Measurements from ENCODE around the gene ZNF570. TPM values are rescaled to one million over a fixed set of nuclear protein-coding genes. Genes with fewer than 3 reads are reported as not detected.
A peak's percentile ranks its signal among the peaks of the same experiment; 100 is the strongest.

ZNF570 gene
- total and polyA plus RNA-seq, 2 of the 13 experiments (the other 11 are each of a cell fraction or from before 2014, with no cell fraction given), result 1.0 to 4.4 TPM

DNA sequence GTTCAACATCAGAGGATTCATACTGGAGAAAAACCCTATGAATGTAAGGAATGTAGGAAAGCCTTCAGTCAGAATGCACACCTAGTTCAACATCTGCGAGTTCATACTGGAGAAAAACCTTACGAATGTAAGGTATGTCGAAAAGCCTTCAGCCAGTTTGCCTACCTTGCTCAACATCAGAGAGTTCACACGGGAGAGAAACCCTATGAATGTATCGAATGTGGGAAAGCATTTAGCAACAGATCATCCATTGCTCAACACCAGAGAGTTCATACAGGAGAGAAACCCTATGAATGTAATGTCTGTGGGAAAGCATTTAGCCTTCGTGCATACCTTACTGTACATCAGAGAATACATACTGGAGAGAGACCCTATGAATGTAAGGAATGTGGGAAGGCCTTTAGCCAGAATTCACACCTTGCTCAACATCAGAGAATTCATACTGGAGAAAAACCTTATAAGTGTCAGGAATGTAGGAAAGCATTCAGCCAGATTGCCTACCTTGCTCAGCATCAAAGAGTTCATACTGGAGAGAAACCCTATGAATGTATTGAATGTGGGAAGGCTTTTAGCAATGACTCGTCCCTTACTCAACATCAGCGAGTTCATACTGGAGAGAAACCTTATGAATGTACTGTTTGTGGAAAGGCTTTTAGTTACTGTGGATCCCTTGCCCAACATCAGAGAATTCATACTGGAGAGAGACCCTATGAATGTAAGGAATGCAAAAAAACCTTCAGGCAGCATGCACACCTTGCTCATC, 15.4 kb downstream of the ZNF570 start:
- intact Hi-C loops (cut with micrococcal nuclease; ENCODE audit: unreplicated experiment) (no loop called here), in situ Hi-C loops (cut with HindIII; ENCODE audit: extremely low pct_ligation_motif_present, low pct_unique_long_range_greater_than_20kb) (no loop called here)
- Histone ChIP-seq H3K4me1 (ENCODE audit: insufficient read depth, low read length) (no peaks in the 10 kb centered on the region), H3K36me3 (replicated peaks in 1 of 2; ENCODE audit: control insufficient read depth in 1 of 2, insufficient read depth in 2 of 2, low read length in 2 of 2) (peaks cover 0 to 2% of the 10 kb centered on the region in 2 experiments; a peak in 2 of 5 replicates), H3K9ac (ENCODE audit: insufficient read depth, low read depth, low read length) (no peak overlapping the region), H2AFZ (ENCODE audit: low read length) (no peak overlapping the region), H3K4me3 (replicated peaks in 1 of 3; ENCODE audit: insufficient read depth in 1 of 3, low read depth in 2 of 3, low read length in 3 of 3) (no peak overlapping the region), H3K27me3 (ENCODE audit: control insufficient read depth in 1 of 2, insufficient read depth in 2 of 2, low read length in 2 of 2) (no peaks in the 10 kb centered on the region), H4K20me1 (ENCODE audit: insufficient read depth, low read length) (no peaks in the 10 kb centered on the region), H3K9me3 (ENCODE audit: low read length) (peaks cover 92% of the 10 kb centered on the region), H3K4me2 (ENCODE audit: low read depth, low read length) (no peak overlapping the region), H3K27ac (ENCODE audit: extremely low read length, insufficient read depth, low read length) (no peak overlapping the region), H3K79me2 (ENCODE audit: insufficient read depth, low read length) (no peaks in the 10 kb centered on the region)
- no peak for DNase-seq (ENCODE audit: low spot score)
- POLR2A ChIA-PET, result no interaction called here
- no peak for ATAC-seq
- 93% methylated on average over 8 of the region's 8 CpGs for WGBS (ENCODE audit: low lambda C conversion rate)
- TF ChIP-seq ZNF274 (CRISPR knock-in tag; IDR thresholded peaks at IDR 0.05) (peak; percentile 99), MYPOP (CRISPR knock-in tag; IDR thresholded peaks at IDR 0.05) (no peak)
- FAIRE-seq, result no peak
- BruUV-seq (replicated peaks), result no TSS peak
- CTCF ChIA-PET (ENCODE audit: low intra/inter-chr PET ratio, low total read pairs), result no interaction called here

- H2AFZ ChIP-seq (ENCODE audit: low read length), result no peak overlapping the region
- H3K4me1 ChIP-seq (ENCODE audit: insufficient read depth, low read length), result no peaks in the 10 kb centered on the region
- H3K36me3 ChIP-seq (replicated peaks in 1 of 2; ENCODE audit: control insufficient read depth in 1 of 2, insufficient read depth in 2 of 2, low read length in 2 of 2), result no peaks in the 10 kb centered on the region
- WGBS (ENCODE audit: low lambda C conversion rate), result 11% methylated on average over 3 of the region's 3 CpGs
- no peak overlapping the region for H3K4me2 ChIP-seq (ENCODE audit: low read depth, low read length)
- H4K20me1 ChIP-seq (ENCODE audit: insufficient read depth, low read length), result no peaks in the 10 kb centered on the region
- DNase-seq (ENCODE audit: low spot score), result no peak
- ChIA-PET CTCF (ENCODE audit: low intra/inter-chr PET ratio, low total read pairs) (no interaction called here), POLR2A (no interaction called here)
- no peaks in the 10 kb centered on the region for H3K79me2 ChIP-seq (ENCODE audit: insufficient read depth, low read length)
- in situ Hi-C loops (cut with HindIII; ENCODE audit: extremely low pct_ligation_motif_present, low pct_unique_long_range_greater_than_20kb) (no loop called here), intact Hi-C loops (cut with micrococcal nuclease; ENCODE audit: unreplicated experiment) (no loop called here)
- no TSS peak for BruUV-seq (replicated peaks)
- no peak overlapping the region for H3K4me3 ChIP-seq (replicated peaks in 1 of 3; ENCODE audit: insufficient read depth in 1 of 3, low read depth in 2 of 3, low read length in 3 of 3)
- H3K9me3 ChIP-seq (ENCODE audit: low read length), result peaks cover 80% of the 10 kb centered on the region
- TF ChIP-seq ZNF530 (CRISPR knock-in tag; IDR thresholded peaks at IDR 0.05; ENCODE audit: low read depth) (no peak), MTF2 (CRISPR knock-in tag; IDR thresholded peaks at IDR 0.05; ENCODE audit: borderline replicate concordance) (no peak), ZNF562 (CRISPR knock-in tag; IDR thresholded peaks at IDR 0.05; ENCODE audit: borderline replicate concordance) (no peak), TARDBP (CRISPR knock-in tag; IDR thresholded peaks at IDR 0.05) (no peak), ZFY (CRISPR knock-in tag; IDR thresholded peaks at IDR 0.05) (no peak)
- TF ChIP-seq, protein P1, sequence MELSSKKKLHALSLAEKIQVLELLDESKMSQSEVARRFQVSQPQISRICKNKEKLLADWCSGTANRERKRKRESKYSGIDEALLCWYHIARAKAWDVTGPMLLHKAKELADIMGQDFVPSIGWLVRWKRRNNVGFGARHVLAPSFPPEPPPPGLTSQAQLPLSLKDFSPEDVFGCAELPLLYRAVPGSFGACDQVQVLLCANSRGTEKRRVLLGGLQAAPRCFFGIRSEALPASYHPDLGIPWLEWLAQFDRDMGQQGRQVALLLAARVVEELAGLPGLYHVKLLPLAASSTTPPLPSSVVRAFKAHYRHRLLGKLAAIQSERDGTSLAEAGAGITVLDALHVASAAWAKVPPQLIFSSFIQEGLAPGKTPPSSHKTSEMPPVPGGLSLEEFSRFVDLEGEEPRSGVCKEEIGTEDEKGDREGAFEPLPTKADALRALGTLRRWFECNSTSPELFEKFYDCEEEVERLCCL (CRISPR knock-in tag; IDR thresholded peaks at IDR 0.05; ENCODE audit: borderline replicate concordance), result no peak
- TF ChIP-seq, protein P2, sequence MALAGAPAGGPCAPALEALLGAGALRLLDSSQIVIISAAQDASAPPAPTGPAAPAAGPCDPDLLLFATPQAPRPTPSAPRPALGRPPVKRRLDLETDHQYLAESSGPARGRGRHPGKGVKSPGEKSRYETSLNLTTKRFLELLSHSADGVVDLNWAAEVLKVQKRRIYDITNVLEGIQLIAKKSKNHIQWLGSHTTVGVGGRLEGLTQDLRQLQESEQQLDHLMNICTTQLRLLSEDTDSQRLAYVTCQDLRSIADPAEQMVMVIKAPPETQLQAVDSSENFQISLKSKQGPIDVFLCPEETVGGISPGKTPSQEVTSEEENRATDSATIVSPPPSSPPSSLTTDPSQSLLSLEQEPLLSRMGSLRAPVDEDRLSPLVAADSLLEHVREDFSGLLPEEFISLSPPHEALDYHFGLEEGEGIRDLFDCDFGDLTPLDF (CRISPR knock-in tag; IDR thresholded peaks at IDR 0.05), result no peak
- no peaks in the 10 kb centered on the region for H3K27me3 ChIP-seq (ENCODE audit: control insufficient read depth in 1 of 2, insufficient read depth in 2 of 2, low read length in 2 of 2)
- no peak overlapping the region for H3K27ac ChIP-seq (ENCODE audit: extremely low read length, insufficient read depth, low read length)
- no peak for ATAC-seq
- no peak overlapping the region for H3K9ac ChIP-seq (ENCODE audit: insufficient read depth, low read depth, low read length)
- no peak for FAIRE-seq
Observed at GRCh38 chr19:37492213-37492612, 23.1 kb downstream of the ZNF570 start.
